ENCODE results near the gene RPS25.

RPS25 gene

GRCh38 chr11:119025099-119025473, 6.9 kb upstream of the RPS25 start:
- no peak overlapping the region for H3K4me3 ChIP-seq (replicated peaks in 1 of 2; ENCODE audit: low read depth in 2 of 2, low read length in 2 of 2)
- DNase-seq (ENCODE audit: low read depth in 2 of 2), result no peak
- TF ChIP-seq CTCF (IDR thresholded peaks at IDR 0.05; ENCODE audit: low read depth, low read length), result no peak

DNA sequence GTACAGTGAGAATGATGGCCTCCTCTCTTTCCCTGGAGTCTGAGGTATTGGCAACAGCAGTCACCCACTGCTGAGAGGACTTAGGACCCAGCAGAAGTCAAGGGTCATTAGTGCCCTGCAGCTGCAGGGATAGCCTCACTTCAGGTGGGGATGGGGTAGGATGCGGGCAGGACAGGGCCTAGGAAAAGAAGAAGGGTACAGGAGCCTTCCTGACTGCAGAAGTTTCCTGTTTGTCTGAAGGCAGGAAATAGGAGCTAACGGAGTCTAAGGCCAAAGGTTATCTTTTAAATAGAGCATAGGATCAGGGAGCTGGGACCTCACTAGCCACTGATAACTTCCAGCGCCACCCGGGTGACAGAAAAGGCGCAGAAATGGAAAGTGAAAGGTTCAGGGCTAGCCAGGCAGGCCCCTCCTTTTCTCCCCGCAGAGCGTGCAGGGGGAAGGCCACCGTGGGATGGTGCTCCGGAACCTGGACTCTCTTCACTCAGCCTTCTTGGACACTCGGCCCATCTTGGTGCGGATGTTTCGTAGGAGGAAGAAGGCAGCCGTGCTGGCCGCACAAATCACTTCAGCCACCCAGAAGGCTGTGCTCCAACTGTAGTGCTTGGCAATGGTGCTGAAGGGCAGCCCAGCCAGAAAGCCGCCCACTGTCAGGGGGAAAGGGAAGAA, 6.4 kb upstream of the RPS25 start:
- DNase-seq (ENCODE audit: low read depth in 2 of 2), result no peak
- H3K4me3 ChIP-seq (replicated peaks in 1 of 2; ENCODE audit: low read depth in 2 of 2, low read length in 2 of 2), result no peak overlapping the region
- no peak for TF ChIP-seq CTCF (IDR thresholded peaks at IDR 0.05; ENCODE audit: low read depth, low read length)

GRCh38 chr11:119023741-119024140, 5.6 kb upstream of the RPS25 start:
- H3K4me3 ChIP-seq (replicated peaks in 1 of 2; ENCODE audit: low read depth in 2 of 2, low read length in 2 of 2), result no peak overlapping the region
- peak in 1 of 2 donors; percentile 23 for DNase-seq (ENCODE audit: low read depth in 2 of 2)
- no peak for TF ChIP-seq CTCF (IDR thresholded peaks at IDR 0.05; ENCODE audit: low read depth, low read length)

GRCh38 chr11:119021631-119022030, 3.5 kb upstream of the RPS25 start:
- TF ChIP-seq CTCF (IDR thresholded peaks at IDR 0.05; ENCODE audit: low read depth, low read length), result no peak
- H3K4me3 ChIP-seq (replicated peaks in 1 of 2; ENCODE audit: low read depth in 2 of 2, low read length in 2 of 2), result no peak overlapping the region
- no peak for DNase-seq (ENCODE audit: low read depth in 2 of 2)

GRCh38 chr11:119019996-119020395, 1.9 kb upstream of the RPS25 start:
- no peak for DNase-seq (ENCODE audit: low read depth in 2 of 2)
- TF ChIP-seq CTCF (IDR thresholded peaks at IDR 0.05; ENCODE audit: low read depth, low read length), result no peak
- peak overlapping the region in 1 of 2 donors; percentile 97 for H3K4me3 ChIP-seq (replicated peaks in 1 of 2; ENCODE audit: low read depth in 2 of 2, low read length in 2 of 2)

- peak in 1 of 2 donors; percentile 21 for DNase-seq (ENCODE audit: low read depth in 2 of 2)
- peak overlapping the region; percentile 94 to 97 for H3K4me3 ChIP-seq (replicated peaks in 1 of 2; ENCODE audit: low read depth in 2 of 2, low read length in 2 of 2)
Measured at GRCh38 chr11:119017377-119017776, 766 bp downstream of the RPS25 start.

DNA sequence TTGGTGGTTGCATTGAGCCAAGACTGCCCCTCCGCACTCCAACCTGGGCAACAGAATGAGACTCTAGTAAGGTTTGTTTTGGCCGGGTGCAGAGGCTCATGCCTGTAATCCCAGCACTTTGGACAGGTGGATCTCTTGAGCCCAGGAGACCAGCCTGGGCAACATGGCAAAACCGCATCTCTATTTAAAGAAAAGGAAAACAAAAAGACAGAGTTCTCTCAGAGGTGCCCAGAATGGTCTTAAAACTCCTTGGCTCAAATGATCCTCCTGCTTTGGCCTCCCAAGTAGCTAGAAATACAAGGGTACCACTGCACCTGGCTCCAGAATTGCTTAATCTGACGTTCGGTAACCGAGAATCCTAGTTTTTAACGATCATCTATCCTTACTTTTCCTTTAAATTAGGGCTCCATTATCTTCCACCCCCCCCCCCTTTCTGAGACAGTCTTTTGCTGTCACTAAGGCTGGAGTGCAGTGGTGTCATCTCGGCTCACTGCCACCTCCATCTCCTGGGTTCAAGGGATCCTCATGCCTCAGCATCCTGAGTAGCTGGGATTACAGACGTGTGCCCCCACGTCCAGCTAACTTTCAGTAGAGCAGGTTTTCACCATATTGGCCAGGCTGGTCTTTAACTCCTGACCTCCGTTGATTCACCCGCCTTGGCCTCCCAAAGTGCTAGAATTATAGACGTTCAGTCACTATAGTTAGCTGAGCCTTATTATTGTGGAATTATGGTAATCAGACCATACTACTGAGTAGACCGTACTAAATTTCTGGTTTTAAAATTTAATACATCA, 1.7 kb downstream of the RPS25 start:
- no peak for TF ChIP-seq CTCF (IDR thresholded peaks at IDR 0.05; ENCODE audit: low read depth, low read length)
- DNase-seq (ENCODE audit: low read depth in 2 of 2), result no peak
- peak overlapping the region in 1 of 2 donors; percentile 97 for H3K4me3 ChIP-seq (replicated peaks in 1 of 2; ENCODE audit: low read depth in 2 of 2, low read length in 2 of 2)
